ENCODE measurements around the gene DNMBP.

Gene DNMBP

GRCh38 chr10:99945263-99945662, 64.5 kb downstream of the DNMBP start:
- no peak overlapping the region for H3K27ac ChIP-seq (replicated peaks)
- no peak for DNase-seq (ENCODE audit: low read depth in 1 of 2, low spot score in 1 of 2)
- H3K4me3 ChIP-seq (replicated peaks; ENCODE audit: insufficient read depth, low read length), result no peak overlapping the region
- TF ChIP-seq, protein P1, sequence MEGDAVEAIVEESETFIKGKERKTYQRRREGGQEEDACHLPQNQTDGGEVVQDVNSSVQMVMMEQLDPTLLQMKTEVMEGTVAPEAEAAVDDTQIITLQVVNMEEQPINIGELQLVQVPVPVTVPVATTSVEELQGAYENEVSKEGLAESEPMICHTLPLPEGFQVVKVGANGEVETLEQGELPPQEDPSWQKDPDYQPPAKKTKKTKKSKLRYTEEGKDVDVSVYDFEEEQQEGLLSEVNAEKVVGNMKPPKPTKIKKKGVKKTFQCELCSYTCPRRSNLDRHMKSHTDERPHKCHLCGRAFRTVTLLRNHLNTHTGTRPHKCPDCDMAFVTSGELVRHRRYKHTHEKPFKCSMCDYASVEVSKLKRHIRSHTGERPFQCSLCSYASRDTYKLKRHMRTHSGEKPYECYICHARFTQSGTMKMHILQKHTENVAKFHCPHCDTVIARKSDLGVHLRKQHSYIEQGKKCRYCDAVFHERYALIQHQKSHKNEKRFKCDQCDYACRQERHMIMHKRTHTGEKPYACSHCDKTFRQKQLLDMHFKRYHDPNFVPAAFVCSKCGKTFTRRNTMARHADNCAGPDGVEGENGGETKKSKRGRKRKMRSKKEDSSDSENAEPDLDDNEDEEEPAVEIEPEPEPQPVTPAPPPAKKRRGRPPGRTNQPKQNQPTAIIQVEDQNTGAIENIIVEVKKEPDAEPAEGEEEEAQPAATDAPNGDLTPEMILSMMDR (IDR thresholded peaks at IDR 0.05; ENCODE audit: insufficient read depth, low read length), result no peak
- TF ChIP-seq POLR2AphosphoS5 (IDR thresholded peaks at IDR 0.05; ENCODE audit: low read depth) (no peak), SPI1 (IDR thresholded peaks at IDR 0.05; ENCODE audit: borderline replicate concordance, low read depth) (no peak), GABPA (IDR thresholded peaks at IDR 0.05; ENCODE audit: low read depth) (no peak)
- TF ChIP-seq, protein P2, sequence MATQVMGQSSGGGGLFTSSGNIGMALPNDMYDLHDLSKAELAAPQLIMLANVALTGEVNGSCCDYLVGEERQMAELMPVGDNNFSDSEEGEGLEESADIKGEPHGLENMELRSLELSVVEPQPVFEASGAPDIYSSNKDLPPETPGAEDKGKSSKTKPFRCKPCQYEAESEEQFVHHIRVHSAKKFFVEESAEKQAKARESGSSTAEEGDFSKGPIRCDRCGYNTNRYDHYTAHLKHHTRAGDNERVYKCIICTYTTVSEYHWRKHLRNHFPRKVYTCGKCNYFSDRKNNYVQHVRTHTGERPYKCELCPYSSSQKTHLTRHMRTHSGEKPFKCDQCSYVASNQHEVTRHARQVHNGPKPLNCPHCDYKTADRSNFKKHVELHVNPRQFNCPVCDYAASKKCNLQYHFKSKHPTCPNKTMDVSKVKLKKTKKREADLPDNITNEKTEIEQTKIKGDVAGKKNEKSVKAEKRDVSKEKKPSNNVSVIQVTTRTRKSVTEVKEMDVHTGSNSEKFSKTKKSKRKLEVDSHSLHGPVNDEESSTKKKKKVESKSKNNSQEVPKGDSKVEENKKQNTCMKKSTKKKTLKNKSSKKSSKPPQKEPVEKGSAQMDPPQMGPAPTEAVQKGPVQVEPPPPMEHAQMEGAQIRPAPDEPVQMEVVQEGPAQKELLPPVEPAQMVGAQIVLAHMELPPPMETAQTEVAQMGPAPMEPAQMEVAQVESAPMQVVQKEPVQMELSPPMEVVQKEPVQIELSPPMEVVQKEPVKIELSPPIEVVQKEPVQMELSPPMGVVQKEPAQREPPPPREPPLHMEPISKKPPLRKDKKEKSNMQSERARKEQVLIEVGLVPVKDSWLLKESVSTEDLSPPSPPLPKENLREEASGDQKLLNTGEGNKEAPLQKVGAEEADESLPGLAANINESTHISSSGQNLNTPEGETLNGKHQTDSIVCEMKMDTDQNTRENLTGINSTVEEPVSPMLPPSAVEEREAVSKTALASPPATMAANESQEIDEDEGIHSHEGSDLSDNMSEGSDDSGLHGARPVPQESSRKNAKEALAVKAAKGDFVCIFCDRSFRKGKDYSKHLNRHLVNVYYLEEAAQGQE (IDR thresholded peaks at IDR 0.05; ENCODE audit: insufficient replicate concordance, low read depth), result no peak
- peaks cover 4% of the 10 kb centered on the region for H3K27me3 ChIP-seq (ENCODE audit: insufficient read depth, poor library complexity, severe bottlenecking)

DNA sequence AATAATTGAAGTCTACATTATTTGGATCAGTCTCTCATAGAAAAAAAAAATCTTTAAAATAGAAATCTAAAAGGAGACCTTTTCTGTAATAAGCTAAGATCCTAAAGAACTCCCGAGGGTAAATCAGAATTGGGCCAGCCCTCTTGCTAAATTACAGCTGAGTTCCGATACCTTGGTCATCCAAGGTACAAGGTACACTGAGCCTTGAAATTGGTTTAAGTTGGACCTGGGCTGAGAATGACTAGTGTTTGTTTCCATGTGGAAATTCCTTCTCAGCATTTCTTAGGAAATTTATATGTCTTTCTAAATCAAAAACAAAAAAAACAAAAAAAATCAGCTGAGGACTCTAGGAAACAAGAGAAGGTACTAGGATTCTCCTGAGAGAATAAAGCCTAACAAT, 64.9 kb downstream of the DNMBP start:
- DNase-seq (ENCODE audit: low read depth in 1 of 2, low spot score in 1 of 2), result no peak
- peaks cover 4% of the 10 kb centered on the region for H3K27me3 ChIP-seq (ENCODE audit: insufficient read depth, poor library complexity, severe bottlenecking)
- no peak overlapping the region for H3K27ac ChIP-seq (replicated peaks)
- TF ChIP-seq, protein P1 (IDR thresholded peaks at IDR 0.05; ENCODE audit: insufficient read depth, low read length), result no peak
- TF ChIP-seq, protein P2 (IDR thresholded peaks at IDR 0.05; ENCODE audit: insufficient replicate concordance, low read depth), result no peak
- TF ChIP-seq POLR2AphosphoS5 (IDR thresholded peaks at IDR 0.05; ENCODE audit: low read depth) (no peak), SPI1 (IDR thresholded peaks at IDR 0.05; ENCODE audit: borderline replicate concordance, low read depth) (no peak), GABPA (IDR thresholded peaks at IDR 0.05; ENCODE audit: low read depth) (no peak)
- no peak overlapping the region for H3K4me3 ChIP-seq (replicated peaks; ENCODE audit: insufficient read depth, low read length)

- no peak overlapping the region for H3K27ac ChIP-seq (replicated peaks)
- H3K27me3 ChIP-seq (ENCODE audit: insufficient read depth, poor library complexity, severe bottlenecking), result peaks cover 4% of the 10 kb centered on the region
- DNase-seq (ENCODE audit: low read depth in 1 of 2, low spot score in 1 of 2), result no peak
- H3K4me3 ChIP-seq (replicated peaks; ENCODE audit: insufficient read depth, low read length), result no peak overlapping the region
- TF ChIP-seq POLR2AphosphoS5 (IDR thresholded peaks at IDR 0.05; ENCODE audit: low read depth) (no peak), SPI1 (IDR thresholded peaks at IDR 0.05; ENCODE audit: borderline replicate concordance, low read depth) (no peak), GABPA (IDR thresholded peaks at IDR 0.05; ENCODE audit: low read depth) (no peak)
- TF ChIP-seq, protein P1 (IDR thresholded peaks at IDR 0.05; ENCODE audit: insufficient read depth, low read length), result no peak
- TF ChIP-seq, protein P2 (IDR thresholded peaks at IDR 0.05; ENCODE audit: insufficient replicate concordance, low read depth), result no peak
These were observed 65.8 kb downstream of the DNMBP start for GRCh38 chr10:99943908-99944307.

All from HL-60 (cell line).